Measurements from ENCODE around the gene SIDT2.

GRCh38 chr11:117194267-117194666 lies 15.7 kb downstream of the SIDT2 start:
- TF ChIP-seq CTCF (IDR thresholded peaks at IDR 0.05) (no peak), REST (IDR thresholded peaks at IDR 0.05; ENCODE audit: insufficient read depth in 1 of 2, low read depth in 2 of 2, low read length in 1 of 2) (no peak), SIN3A (IDR thresholded peaks at IDR 0.05; ENCODE audit: borderline replicate concordance, insufficient read depth, low read depth, low read length) (no peak), POLR2AphosphoS5 (IDR thresholded peaks at IDR 0.05; ENCODE audit: low read depth, low read length) (no peak)

Measured in Panc1 (cell line).